HG03457 (cell line): ENCODE data around the gene LUM.

Experiments
- ATAC-seq: cut with Tn5 transposase; IDR thresholded peaks from one replicate; pipeline ENCODE4 v1.9.1; 2021; ENCODE audit warnings: moderate number of reproducible peaks; ENCODE audit not compliant: unreplicated experiment

LUM gene

GRCh38 chr12:91077228-91077954 lies 33.9 kb downstream of the LUM start:
- no peak for ATAC-seq

GRCh38 chr12:91074851-91075250 lies 36.4 kb downstream of the LUM start:
- no peak for ATAC-seq

- ATAC-seq, result no peak
Observed at GRCh38 chr12:91074154-91074709, 37.1 kb downstream of the LUM start.

- no peak for ATAC-seq
Observed at GRCh38 chr12:91073426-91073825, 37.9 kb downstream of the LUM start.

- no peak for ATAC-seq
Observed at GRCh38 chr12:91072931-91073330, 38.4 kb downstream of the LUM start.

GRCh38 chr12:91070936-91071335 lies 40.4 kb downstream of the LUM start:
- no peak for ATAC-seq

GRCh38 chr12:91065396-91065795 lies 45.9 kb downstream of the LUM start:
- ATAC-seq, result no peak

GRCh38 chr12:91064640-91065039 lies 46.7 kb downstream of the LUM start:
- ATAC-seq, result no peak

GRCh38 chr12:91061091-91061490 lies 50.2 kb downstream of the LUM start:
- no peak for ATAC-seq

GRCh38 chr12:91059211-91059610 lies 52.1 kb downstream of the LUM start:
- no peak for ATAC-seq

GRCh38 chr12:91058786-91059185 lies 52.5 kb downstream of the LUM start:
- no peak for ATAC-seq

GRCh38 chr12:91057368-91058165 lies 53.7 kb downstream of the LUM start, which contains the start of gene KERA:
Gene KERA, minus strand, starts transcription at chr12:91058024. Its CDS starts 1,743 bp downstream, at chr12:91056281.
- ATAC-seq, result no peak

- ATAC-seq, result no peak
Observed at GRCh38 chr12:91056488-91056887, 54.8 kb downstream of the LUM start.

- no peak for ATAC-seq
Observed at GRCh38 chr12:91055976-91056375, 55.3 kb downstream of the LUM start.

- no peak for ATAC-seq
Observed at GRCh38 chr12:91053951-91054715, 57.2 kb downstream of the LUM start.
